Measurements from ENCODE around the gene GCNT1.

DNA sequence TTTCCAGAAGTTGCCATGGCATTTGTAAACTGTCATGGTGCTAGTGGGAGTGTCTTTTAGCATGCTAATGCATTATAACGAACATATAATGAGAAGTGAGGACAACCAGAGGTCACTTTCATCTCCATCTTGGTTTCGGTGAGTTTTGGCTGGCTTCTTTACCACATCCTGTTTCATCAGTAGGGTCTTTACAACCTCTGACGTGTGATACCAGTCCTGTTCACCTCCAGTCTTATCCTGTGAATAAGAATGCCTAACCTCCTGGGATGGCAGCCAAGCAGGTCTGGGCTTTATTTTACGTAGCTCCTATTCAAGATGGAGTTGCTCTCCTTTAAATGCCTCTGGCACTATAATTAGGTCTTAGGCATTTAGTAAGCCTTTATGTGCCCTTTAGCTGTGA lies 44.3 kb upstream of the GCNT1 start:
- TF ChIP-seq, protein P1, sequence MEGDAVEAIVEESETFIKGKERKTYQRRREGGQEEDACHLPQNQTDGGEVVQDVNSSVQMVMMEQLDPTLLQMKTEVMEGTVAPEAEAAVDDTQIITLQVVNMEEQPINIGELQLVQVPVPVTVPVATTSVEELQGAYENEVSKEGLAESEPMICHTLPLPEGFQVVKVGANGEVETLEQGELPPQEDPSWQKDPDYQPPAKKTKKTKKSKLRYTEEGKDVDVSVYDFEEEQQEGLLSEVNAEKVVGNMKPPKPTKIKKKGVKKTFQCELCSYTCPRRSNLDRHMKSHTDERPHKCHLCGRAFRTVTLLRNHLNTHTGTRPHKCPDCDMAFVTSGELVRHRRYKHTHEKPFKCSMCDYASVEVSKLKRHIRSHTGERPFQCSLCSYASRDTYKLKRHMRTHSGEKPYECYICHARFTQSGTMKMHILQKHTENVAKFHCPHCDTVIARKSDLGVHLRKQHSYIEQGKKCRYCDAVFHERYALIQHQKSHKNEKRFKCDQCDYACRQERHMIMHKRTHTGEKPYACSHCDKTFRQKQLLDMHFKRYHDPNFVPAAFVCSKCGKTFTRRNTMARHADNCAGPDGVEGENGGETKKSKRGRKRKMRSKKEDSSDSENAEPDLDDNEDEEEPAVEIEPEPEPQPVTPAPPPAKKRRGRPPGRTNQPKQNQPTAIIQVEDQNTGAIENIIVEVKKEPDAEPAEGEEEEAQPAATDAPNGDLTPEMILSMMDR (IDR thresholded peaks at IDR 0.05) = no peak
- no peak for TF ChIP-seq POLR2AphosphoS5 (IDR thresholded peaks at IDR 0.05; ENCODE audit: low read depth, low read length)
- TF ChIP-seq TCF7L2 (IDR thresholded peaks at IDR 0.05; ENCODE audit: low read depth, low read length) = no peak
- TF ChIP-seq, protein P2, sequence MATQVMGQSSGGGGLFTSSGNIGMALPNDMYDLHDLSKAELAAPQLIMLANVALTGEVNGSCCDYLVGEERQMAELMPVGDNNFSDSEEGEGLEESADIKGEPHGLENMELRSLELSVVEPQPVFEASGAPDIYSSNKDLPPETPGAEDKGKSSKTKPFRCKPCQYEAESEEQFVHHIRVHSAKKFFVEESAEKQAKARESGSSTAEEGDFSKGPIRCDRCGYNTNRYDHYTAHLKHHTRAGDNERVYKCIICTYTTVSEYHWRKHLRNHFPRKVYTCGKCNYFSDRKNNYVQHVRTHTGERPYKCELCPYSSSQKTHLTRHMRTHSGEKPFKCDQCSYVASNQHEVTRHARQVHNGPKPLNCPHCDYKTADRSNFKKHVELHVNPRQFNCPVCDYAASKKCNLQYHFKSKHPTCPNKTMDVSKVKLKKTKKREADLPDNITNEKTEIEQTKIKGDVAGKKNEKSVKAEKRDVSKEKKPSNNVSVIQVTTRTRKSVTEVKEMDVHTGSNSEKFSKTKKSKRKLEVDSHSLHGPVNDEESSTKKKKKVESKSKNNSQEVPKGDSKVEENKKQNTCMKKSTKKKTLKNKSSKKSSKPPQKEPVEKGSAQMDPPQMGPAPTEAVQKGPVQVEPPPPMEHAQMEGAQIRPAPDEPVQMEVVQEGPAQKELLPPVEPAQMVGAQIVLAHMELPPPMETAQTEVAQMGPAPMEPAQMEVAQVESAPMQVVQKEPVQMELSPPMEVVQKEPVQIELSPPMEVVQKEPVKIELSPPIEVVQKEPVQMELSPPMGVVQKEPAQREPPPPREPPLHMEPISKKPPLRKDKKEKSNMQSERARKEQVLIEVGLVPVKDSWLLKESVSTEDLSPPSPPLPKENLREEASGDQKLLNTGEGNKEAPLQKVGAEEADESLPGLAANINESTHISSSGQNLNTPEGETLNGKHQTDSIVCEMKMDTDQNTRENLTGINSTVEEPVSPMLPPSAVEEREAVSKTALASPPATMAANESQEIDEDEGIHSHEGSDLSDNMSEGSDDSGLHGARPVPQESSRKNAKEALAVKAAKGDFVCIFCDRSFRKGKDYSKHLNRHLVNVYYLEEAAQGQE (IDR thresholded peaks at IDR 0.05; ENCODE audit: insufficient read depth in 1 of 2, low read depth in 2 of 2, low read length in 1 of 2) = no peak

Measured in Panc1 (cell line).